Heart right ventricle (tissue), 16 donors: ENCODE data around the gene KRTAP19-8. TPM values are rescaled to one million over a fixed set of nuclear protein-coding genes. Genes with fewer than 3 reads are reported as not detected.
A peak's percentile ranks its signal among the peaks of the same experiment; 100 is the strongest.

Experiments
- ATAC-seq, 8 donors: fragments of 200-7000 bp; cut with Tn5 transposase; one replicate each; pipeline ENCODE4 v1.9.1; 2020; ENCODE audit warnings: mild to moderate bottlenecking in 8 of 8, moderate library complexity in 8 of 8, moderate number of reproducible peaks in 1 of 8
- DNase-seq, 2 donors: peaks; one replicate each; pipeline ENCODE4 v3.0.0-alpha.2; 2020
- H3K27ac ChIP-seq, 10 donors: fragments of 200-600 bp; sonication (generic) in 2 of 10; one replicate each; pipeline versions ENCODE4 v1.5.0 to v1.8.0; 2020 to 2022; ENCODE audit warnings: mild to moderate bottlenecking in 3 of 10
- H3K27me3 ChIP-seq, 7 donors: fragments of 200-600 bp; one replicate each; pipeline ENCODE4 v1.8.0; 2021 to 2022; ENCODE audit warnings: mild to moderate bottlenecking in 2 of 7
- H3K36me3 ChIP-seq, 9 donors: fragments of 200-600 bp; sonication (generic) in 1 of 9; one replicate each; pipeline versions ENCODE4 v1.5.0 to v1.8.0; 2020 to 2022; ENCODE audit warnings: mild to moderate bottlenecking in 2 of 9
- H3K4me1 ChIP-seq, 9 donors: fragments of 200-600 bp; sonication (generic) in 1 of 9; one replicate each; pipeline versions ENCODE4 v1.5.0 to v1.8.0; 2020 to 2022; ENCODE audit warnings: mild to moderate bottlenecking in 4 of 9
- H3K4me3 ChIP-seq, 10 donors: fragments of 200-600 bp; sonication (generic) in 2 of 10; one replicate each; pipeline versions ENCODE4 v1.5.0 to v1.8.0; 2020 to 2022; ENCODE audit warnings: mild to moderate bottlenecking in 7 of 10, moderate library complexity in 2 of 10
- H3K9me3 ChIP-seq, 11 donors: fragments of 200-600 bp in 10 of 11; sonication (generic) in 2 of 11; one replicate each; pipeline versions ENCODE4 v1.5.0 to v1.8.0; 2013 to 2022; ENCODE audit warnings: mild to moderate bottlenecking in 2 of 11, control low read depth in 1 of 11, moderate library complexity in 1 of 11
- WGBS, 2 donors: extraction: QIAGEN DNeasy Blood & Tissue Kit; methylation state at CpG; one replicate each; pipeline ENCODE4 v1.1.7; 2013; ENCODE audit warnings: inconsistent platforms in 1 of 2; 5-methylcytosine and 5-hydroxymethylcytosine counted together
- intact Hi-C, 10 donors: fragments of 100-400 bp; cut with DNase I; formaldehyde crosslinking; loops; one replicate each; pipeline versions ENCODE4 v1.11.1 to v1.14.2; 2022
- polyA plus RNA-seq, 2 donors: library from polyadenylated mRNA; stranded (reverse); fragments of 200-250 nt; gene quantifications; one replicate each; pipeline ENCODE4 v1.2.3, GENCODE V29; 2013
- total RNA-seq, 10 donors: library from RNA; stranded (reverse); fragmentation: NEBNext Ultra II Directional in 3 of 10; extraction: Animal tissue kit (Norgen Biotek cat#: 25700) in 3 of 10; gene quantifications; one replicate each; pipeline versions ENCODE4 v1.2.1 to v1.2.4, GENCODE V29; 2021 to 2023
- TF ChIP-seq, protein P1 (sequence below), 9 donors: fragments of 200-600 bp; sonication (generic) in 2 of 9; IDR thresholded peaks; one replicate each; pipeline versions ENCODE4 v1.5.0 to v1.8.0; 2021 to 2022; ENCODE audit warnings: antibody characterized with exemption in 9 of 9, mild to moderate bottlenecking in 5 of 9, moderate library complexity in 1 of 9
- donor health status: Arrhythmogenic right ventricular cardiomyopathy.
- donor health status: ischemic (EF 13 %, LVEDD 7.1; RV severe dilation, severe dysfunction).
- donor health status: healthy with polysubstance abuse.
- donor health status: DM: no; HTN: yes; CAD: no.
- donor health status: DM: no; HTN: no; CAD: no.
- donor health status: ischemic (EF 25% LVEDD 6.9; RV normal size, moderate dysfunction).
- donor health status: ischemic (EF 25% LVEDD 5.7; RV mildly dilated, moderate dysfunction).
- donor health status: healthy.
- donor health status: DM: yes; HTN: yes; CAD: no.
- donor health status: Ischemic cardiomyopathy.
- donor health status: ischemic (EF 35%, LVEDD 5.7; RV mildly dilated, moderate dysfunction).
- donor health status: nonischemic (EF 11% LVEDD 7.7; RV severe dilation, severe dysfunction).
- donor health status: DM: yes; HTN: yes; CAD: no.
- donor health status: PGD.
- donor health status: ischemic (EF 29% LVEDD 5.4; RV normal size, mild dysfunction).
- donor health status: nonischemic (EF 23%, LVEDD 6.1; RV moderate dilation, normal function).

Gene KRTAP19-8
- total and polyA plus RNA-seq, 12 donors, result not detected

DNA sequence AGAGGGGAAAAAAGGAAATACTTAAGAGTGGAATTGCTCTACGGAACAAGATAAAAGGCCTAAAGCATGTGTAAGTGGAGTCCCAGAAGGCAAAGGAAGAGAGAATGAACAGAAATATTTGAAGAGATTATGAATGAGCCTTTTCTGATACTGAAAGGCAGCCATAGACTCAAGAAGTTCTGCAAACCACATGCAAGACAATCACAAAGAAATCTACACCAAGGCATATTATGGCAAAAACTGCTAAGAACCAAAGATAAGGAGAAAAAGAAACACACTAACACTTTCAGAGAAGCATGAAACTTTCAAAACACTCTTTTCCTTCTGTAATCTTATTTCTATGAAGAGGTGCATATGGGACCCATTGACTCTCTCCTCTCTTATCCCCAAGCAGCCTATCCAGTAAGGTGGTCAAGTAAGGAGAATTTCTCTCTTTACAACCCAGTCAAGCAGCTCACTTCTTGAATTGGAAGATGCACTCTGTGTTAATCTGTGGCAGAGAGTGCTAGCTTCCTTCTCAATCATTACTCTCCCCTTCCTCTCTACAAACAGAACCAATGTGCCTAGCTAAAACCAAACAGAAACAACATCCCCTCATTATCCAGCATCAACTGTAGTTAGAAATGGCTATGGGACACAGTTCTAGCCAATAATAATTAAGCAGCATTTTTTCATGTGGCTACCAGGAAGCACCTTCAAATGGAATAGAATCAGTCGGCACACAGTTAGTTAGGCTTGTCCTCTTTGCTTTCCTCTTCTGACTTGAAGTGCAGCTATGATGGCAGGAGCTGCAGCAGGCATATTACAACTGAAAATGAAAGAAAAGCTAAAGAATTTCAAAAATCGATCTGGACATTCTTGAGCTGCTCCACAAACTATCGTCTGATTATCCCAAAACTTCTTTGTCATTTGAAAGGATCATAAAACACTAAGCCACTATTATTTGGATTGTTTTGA lies 25.9 kb downstream of the KRTAP19-8 start:
- no peaks in the 10 kb centered on the region for H3K27me3 ChIP-seq
- peaks cover 0 to 4% (median 0%) of the 10 kb centered on the region in 11 donors for H3K9me3 ChIP-seq
- TF ChIP-seq, protein P1, sequence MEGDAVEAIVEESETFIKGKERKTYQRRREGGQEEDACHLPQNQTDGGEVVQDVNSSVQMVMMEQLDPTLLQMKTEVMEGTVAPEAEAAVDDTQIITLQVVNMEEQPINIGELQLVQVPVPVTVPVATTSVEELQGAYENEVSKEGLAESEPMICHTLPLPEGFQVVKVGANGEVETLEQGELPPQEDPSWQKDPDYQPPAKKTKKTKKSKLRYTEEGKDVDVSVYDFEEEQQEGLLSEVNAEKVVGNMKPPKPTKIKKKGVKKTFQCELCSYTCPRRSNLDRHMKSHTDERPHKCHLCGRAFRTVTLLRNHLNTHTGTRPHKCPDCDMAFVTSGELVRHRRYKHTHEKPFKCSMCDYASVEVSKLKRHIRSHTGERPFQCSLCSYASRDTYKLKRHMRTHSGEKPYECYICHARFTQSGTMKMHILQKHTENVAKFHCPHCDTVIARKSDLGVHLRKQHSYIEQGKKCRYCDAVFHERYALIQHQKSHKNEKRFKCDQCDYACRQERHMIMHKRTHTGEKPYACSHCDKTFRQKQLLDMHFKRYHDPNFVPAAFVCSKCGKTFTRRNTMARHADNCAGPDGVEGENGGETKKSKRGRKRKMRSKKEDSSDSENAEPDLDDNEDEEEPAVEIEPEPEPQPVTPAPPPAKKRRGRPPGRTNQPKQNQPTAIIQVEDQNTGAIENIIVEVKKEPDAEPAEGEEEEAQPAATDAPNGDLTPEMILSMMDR (IDR thresholded peaks at IDR 0.05), result no peak
- WGBS, 2 donors, result 76 to 80% methylated on average over 4 of the region's 4 CpGs
- H3K4me3 ChIP-seq, result no peak overlapping the region
- ATAC-seq, result no peak
- no peak for DNase-seq
- intact Hi-C loops, result no loop called here
- no peaks in the 10 kb centered on the region for H3K36me3 ChIP-seq
- no peaks in the 10 kb centered on the region for H3K4me1 ChIP-seq
- peak overlapping the region in 1 of 10 donors; percentile 20 for H3K27ac ChIP-seq

DNA sequence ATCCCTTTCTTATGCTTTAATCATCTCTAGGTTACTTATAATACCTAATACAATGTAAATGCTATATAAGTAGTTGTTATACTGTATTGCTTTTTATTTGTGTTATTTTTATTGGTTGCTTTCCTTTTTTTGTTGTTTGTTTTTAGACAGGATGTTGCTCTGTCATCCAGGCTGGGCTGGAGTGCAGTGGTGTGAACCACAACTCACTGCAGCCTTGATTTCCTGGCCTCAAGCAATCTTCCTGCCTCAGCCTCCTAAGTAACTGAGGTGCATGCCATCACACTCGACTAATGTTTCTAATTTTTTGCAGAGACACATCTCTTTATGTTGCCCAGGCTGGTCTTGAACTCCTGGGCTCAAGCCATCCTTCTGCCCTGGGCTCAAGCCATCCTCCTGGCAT lies 26.9 kb downstream of the KRTAP19-8 start:
- 79 to 81% methylated on average over 1 of the region's 1 CpG for WGBS, 2 donors
- intact Hi-C loops, result no loop called here

DNA sequence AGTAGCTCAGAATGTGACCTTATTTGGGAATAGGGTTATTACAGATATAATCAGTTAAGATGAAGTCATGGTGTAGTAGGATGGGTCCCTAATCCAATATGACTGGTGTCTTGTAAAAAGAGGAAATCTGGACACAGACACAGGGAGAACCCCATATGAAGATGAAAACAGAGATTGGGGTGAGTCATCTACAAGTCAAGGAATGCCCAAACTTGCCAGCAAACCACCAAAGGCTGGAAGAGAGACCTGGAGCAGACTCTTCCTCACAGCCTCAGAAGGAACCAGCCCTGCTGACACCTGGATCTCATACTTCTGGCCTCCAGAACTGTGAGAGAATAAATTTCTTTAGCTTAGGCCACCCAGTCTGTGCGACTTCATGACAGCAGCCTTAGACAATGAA lies 29.9 kb downstream of the KRTAP19-8 start:
- Histone ChIP-seq H3K4me1 (no peaks in the 10 kb centered on the region), H3K27me3 (no peaks in the 10 kb centered on the region), H3K27ac (no peak overlapping the region), H3K36me3 (no peaks in the 10 kb centered on the region), H3K4me3 (no peak overlapping the region), H3K9me3 (peaks cover 0 to 2% (median 0%) of the 10 kb centered on the region in 11 donors)
- intact Hi-C loops, result no loop called here
- TF ChIP-seq, protein P1 (IDR thresholded peaks at IDR 0.05), result no peak
- WGBS, 2 donors, result 91 to 97% methylated on average over 1 of the region's 1 CpG
- DNase-seq, result no peak
- ATAC-seq, result no peak

More for the DNA sequence above, 26.9 kb downstream of the KRTAP19-8 start:
- Histone ChIP-seq H3K27ac (no peak overlapping the region), H3K9me3 (peaks cover 0 to 2% (median 0%) of the 10 kb centered on the region in 11 donors), H3K36me3 (no peaks in the 10 kb centered on the region), H3K27me3 (no peaks in the 10 kb centered on the region), H3K4me3 (no peak overlapping the region), H3K4me1 (no peaks in the 10 kb centered on the region)
- DNase-seq (no peak), ATAC-seq (no peak)
- TF ChIP-seq, protein P1 (IDR thresholded peaks at IDR 0.05), result no peak

DNA sequence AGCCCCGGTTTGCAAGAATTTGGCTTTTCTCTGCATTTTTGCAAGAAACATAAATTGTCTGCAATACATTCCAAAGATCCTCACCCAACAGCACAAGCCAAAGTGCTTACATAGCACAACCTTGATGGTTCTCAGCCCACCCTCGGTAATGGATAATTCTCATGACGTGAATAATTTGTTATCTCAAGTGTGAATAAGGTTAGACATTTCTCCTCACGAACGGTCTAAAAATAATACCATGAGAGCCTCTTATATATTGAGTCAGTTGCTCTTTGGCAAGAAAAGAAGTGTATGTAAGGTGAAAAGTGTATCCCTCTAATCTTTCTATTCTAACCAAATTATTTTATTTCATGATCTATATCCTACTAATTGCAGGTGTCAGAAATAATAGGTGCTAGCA lies 33.3 kb downstream of the KRTAP19-8 start:
- intact Hi-C loops, result no loop called here
- H3K4me1 ChIP-seq, result no peaks in the 10 kb centered on the region
- H3K27ac ChIP-seq, result no peak overlapping the region
- WGBS, 2 donors, result 49 to 52% methylated on average over 5 of the region's 5 CpGs
- H3K9me3 ChIP-seq, result no peaks in the 10 kb centered on the region
- ATAC-seq (peak in 1 of 8 donors; percentile 55), DNase-seq (no peak)
- H3K36me3 ChIP-seq, result no peaks in the 10 kb centered on the region
- no peak overlapping the region for H3K4me3 ChIP-seq
- H3K27me3 ChIP-seq, result no peaks in the 10 kb centered on the region
- TF ChIP-seq, protein P1 (IDR thresholded peaks at IDR 0.05), result no peak
